Stimulated activated CD8-positive, alpha-beta memory T cell treated with anti-CD3 and anti-CD28 coated beads, Interleukin-12 subunit alpha, Interleukin-12 subunit beta, amount 100 ng/mL, for 24 hours (primary cell): ENCODE data around the gene BEAN1.
A peak's percentile ranks its signal among the peaks of the same experiment; 100 is the strongest.
"Not testable (repeated sequence)": the region's sequence is repeated elsewhere in the genome, so short reads cannot be mapped to it uniquely, and the experiment has no call there.

Experiments
- DNase-seq: peaks from one replicate; pipeline ENCODE4 v3.0.0-alpha.2; 2020; ENCODE audit errors: extremely low read depth

The BEAN1 gene

GRCh38 chr16:66508914-66509496 lies 81.9 kb downstream of the BEAN1 start:
- DNase-seq: no peak

GRCh38 chr16:66509576-66509975 lies 82.5 kb downstream of the BEAN1 start:
- DNase-seq: no peak

- no peak for DNase-seq
Observed at GRCh38 chr16:66510298-66510697, 83.2 kb downstream of the BEAN1 start.

- DNase-seq: no peak
Observed at GRCh38 chr16:66510711-66511601, 83.9 kb downstream of the BEAN1 start.

- no peak for DNase-seq
Observed at GRCh38 chr16:66511602-66512271, 84.6 kb downstream of the BEAN1 start.

- DNase-seq: no peak
Observed at GRCh38 chr16:66512272-66513110, 85.4 kb downstream of the BEAN1 start.

GRCh38 chr16:66513111-66513723 lies 86.1 kb downstream of the BEAN1 start:
- no peak for DNase-seq

- not testable (repeated sequence) for DNase-seq
Observed at GRCh38 chr16:66514391-66514790, 87.3 kb downstream of the BEAN1 start.

GRCh38 chr16:66514980-66515595 lies 88.0 kb downstream of the BEAN1 start:
- DNase-seq: not testable (repeated sequence)

- no peak for DNase-seq
Observed at GRCh38 chr16:66515596-66516508, 88.8 kb downstream of the BEAN1 start.

GRCh38 chr16:66516509-66516807 lies 89.4 kb downstream of the BEAN1 start:
- DNase-seq: no peak

- peak; percentile 50 for DNase-seq
Observed at GRCh38 chr16:66516808-66517585, 89.9 kb downstream of the BEAN1 start.

GRCh38 chr16:66517586-66518263 lies 90.6 kb downstream of the BEAN1 start:
- no peak for DNase-seq

GRCh38 chr16:66519482-66520373 lies 92.6 kb downstream of the BEAN1 start:
- DNase-seq: no peak

- DNase-seq: no peak
Observed at GRCh38 chr16:66520406-66521170, 93.5 kb downstream of the BEAN1 start.

- DNase-seq: no peak
Observed at GRCh38 chr16:66521252-66521713, 94.2 kb downstream of the BEAN1 start.
